ENCODE data around the gene EMC10. TPM values are rescaled to one million over a fixed set of nuclear protein-coding genes. Genes with fewer than 3 reads are reported as not detected.
A peak's percentile ranks its signal among the peaks of the same experiment; 100 is the strongest.

EMC10 gene
- total RNA-seq, 1 donor from 2014 or later, result 274 TPM

DNA sequence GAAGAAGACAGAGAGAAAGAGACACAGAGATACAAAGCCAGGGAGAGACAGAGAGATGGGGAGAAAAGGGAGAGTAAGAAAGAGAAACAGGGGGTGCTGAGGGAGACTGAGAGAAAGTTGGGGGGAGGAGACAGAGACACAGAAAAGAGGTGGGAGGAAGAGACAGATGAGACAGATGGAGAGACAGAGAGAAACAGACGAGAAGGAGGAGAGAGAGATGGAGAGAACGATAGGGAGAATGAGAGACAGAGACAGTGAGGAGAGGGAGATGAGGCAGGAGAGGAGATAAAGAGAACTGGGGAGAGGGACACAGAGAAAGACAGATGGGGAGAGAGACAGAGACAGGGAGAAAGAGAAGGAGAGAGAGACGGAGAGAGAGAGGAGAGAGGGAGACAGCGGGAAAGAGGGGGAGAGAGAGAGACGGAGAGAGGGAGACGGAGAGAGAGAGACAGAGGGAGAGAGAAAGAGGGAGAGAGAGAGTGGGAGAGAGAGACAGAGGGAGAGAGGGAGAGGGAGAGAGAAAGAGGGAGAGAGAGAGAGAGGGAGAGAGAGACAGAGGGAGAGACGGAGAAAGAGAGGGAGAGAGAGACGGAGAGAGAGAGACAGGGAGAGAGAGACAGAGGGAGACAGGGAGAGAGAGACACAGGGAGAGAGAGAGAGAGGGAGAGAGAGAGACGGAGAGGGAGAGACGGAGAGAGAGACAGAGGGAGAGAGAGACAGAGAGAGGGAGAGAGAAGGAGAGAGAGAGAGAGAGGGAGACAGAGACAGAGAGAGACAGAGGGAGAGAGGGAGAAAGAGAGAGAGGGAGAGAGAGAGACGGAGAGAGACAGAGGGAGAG, 22.1 kb downstream of the EMC10 start:
- TF ChIP-seq CTCF (IDR thresholded peaks at IDR 0.05; ENCODE audit: insufficient read depth, low read length, poor library complexity, severe bottlenecking), result no peak
- Histone ChIP-seq H3K36me3 (ENCODE audit: control insufficient read depth, insufficient read depth, low read length) (no peaks in the 10 kb centered on the region), H3K27me3 (ENCODE audit: control insufficient read depth, insufficient read depth, low read length) (peaks cover 38% of the 10 kb centered on the region), H3K4me3 (ENCODE audit: low read depth, low read length) (no peak overlapping the region)
- no peak for DNase-seq (ENCODE audit: low read depth)

- no peak overlapping the region for H3K4me3 ChIP-seq (ENCODE audit: low read depth, low read length)
- peaks cover 29% of the 10 kb centered on the region for H3K27me3 ChIP-seq (ENCODE audit: control insufficient read depth, insufficient read depth, low read length)
- peak; percentile 41 for TF ChIP-seq CTCF (IDR thresholded peaks at IDR 0.05; ENCODE audit: insufficient read depth, low read length, poor library complexity, severe bottlenecking)
- H3K36me3 ChIP-seq (ENCODE audit: control insufficient read depth, insufficient read depth, low read length), result no peaks in the 10 kb centered on the region
- DNase-seq (ENCODE audit: low read depth), result no peak
Measured at GRCh38 chr19:50500060-50500752, 23.9 kb downstream of the EMC10 start.

- Histone ChIP-seq H3K4me3 (ENCODE audit: low read depth, low read length) (no peak overlapping the region), H3K36me3 (ENCODE audit: control insufficient read depth, insufficient read depth, low read length) (no peaks in the 10 kb centered on the region), H3K27me3 (ENCODE audit: control insufficient read depth, insufficient read depth, low read length) (peaks cover 29% of the 10 kb centered on the region)
- no peak for DNase-seq (ENCODE audit: low read depth)
- no peak for TF ChIP-seq CTCF (IDR thresholded peaks at IDR 0.05; ENCODE audit: insufficient read depth, low read length, poor library complexity, severe bottlenecking)
Measured at GRCh38 chr19:50500753-50501151, 24.4 kb downstream of the EMC10 start.

DNA sequence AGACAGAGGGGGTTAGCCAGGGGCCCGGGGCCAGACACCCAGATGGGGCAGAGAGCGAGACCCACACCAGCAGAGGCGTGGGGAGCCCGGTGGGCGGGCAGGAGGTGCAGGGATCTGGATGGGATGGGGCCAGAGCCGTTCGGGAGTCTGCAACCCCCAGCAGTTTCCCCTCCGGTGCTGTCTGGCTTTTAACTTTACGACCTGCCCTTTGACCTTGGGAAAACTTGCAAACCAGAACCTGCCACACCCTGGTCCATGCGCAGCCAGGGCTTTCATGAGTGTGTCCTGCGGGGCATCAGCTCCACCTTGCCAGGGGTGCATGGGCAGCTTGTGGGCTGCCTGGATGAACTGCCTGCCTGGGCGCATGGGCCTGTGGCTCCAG, 24.9 kb downstream of the EMC10 start:
- no peak for TF ChIP-seq CTCF (IDR thresholded peaks at IDR 0.05; ENCODE audit: insufficient read depth, low read length, poor library complexity, severe bottlenecking)

GRCh38 chr19:50501568-50502475, 25.5 kb downstream of the EMC10 start:
- no peak for DNase-seq (ENCODE audit: low read depth)
- no peak for TF ChIP-seq CTCF (IDR thresholded peaks at IDR 0.05; ENCODE audit: insufficient read depth, low read length, poor library complexity, severe bottlenecking)
- Histone ChIP-seq H3K36me3 (ENCODE audit: control insufficient read depth, insufficient read depth, low read length) (no peaks in the 10 kb centered on the region), H3K4me3 (ENCODE audit: low read depth, low read length) (no peak overlapping the region), H3K27me3 (ENCODE audit: control insufficient read depth, insufficient read depth, low read length) (peaks cover 26% of the 10 kb centered on the region)

More for the DNA sequence above, 24.9 kb downstream of the EMC10 start:
- DNase-seq (ENCODE audit: low read depth), result no peak
- Histone ChIP-seq H3K4me3 (ENCODE audit: low read depth, low read length) (no peak overlapping the region), H3K27me3 (ENCODE audit: control insufficient read depth, insufficient read depth, low read length) (peaks cover 29% of the 10 kb centered on the region), H3K36me3 (ENCODE audit: control insufficient read depth, insufficient read depth, low read length) (no peaks in the 10 kb centered on the region)

Measured in kidney epithelial cell (primary cell).